Neural crest cell (in vitro differentiated cells): Measurements from ENCODE around the gene HOXC4. TPM values are rescaled to one million over a fixed set of nuclear protein-coding genes. Genes with fewer than 3 reads are reported as not detected.
"Not testable (repeated sequence)": the region's sequence is repeated elsewhere in the genome, so short reads cannot be mapped to it uniquely, and the experiment has no call there.

Experiments
- DNase-seq: peaks from one replicate; pipeline ENCODE4 v3.0.0; 2021; ENCODE audit warnings: low read depth, mixed read lengths, low spot score
- H3K27ac Mint-ChIP-seq: one replicate; pipeline ENCODE4 v1.8.0; 2021; ENCODE audit warnings: mild to moderate bottlenecking, mixed read lengths; ENCODE audit not compliant: unreplicated experiment
- H3K27me3 Mint-ChIP-seq: 2 replicates; pipeline ENCODE4 v1.8.0; 2021; ENCODE audit warnings: low read depth, mild to moderate bottlenecking, mixed read lengths
- H3K36me3 Mint-ChIP-seq: 2 replicates; pipeline ENCODE4 v1.8.0; 2021; ENCODE audit warnings: low read depth, mild to moderate bottlenecking, mixed read lengths
- H3K4me1 Mint-ChIP-seq: 2 replicates; pipeline ENCODE4 v1.8.0; 2021; ENCODE audit warnings: mixed read lengths
- H3K4me3 Mint-ChIP-seq: one replicate; pipeline ENCODE4 v1.8.0; 2021; ENCODE audit warnings: mild to moderate bottlenecking, mixed read lengths
- H3K9me3 Mint-ChIP-seq: 2 replicates; pipeline ENCODE4 v1.8.0; 2021; ENCODE audit warnings: mixed read lengths
- microRNA-seq: library from miRNA; unstranded; fragments of <30 nt; microRNA quantifications from one replicate; pipeline ENCODE4, GENCODE V29; 2020
- total RNA-seq: library from RNA; stranded (reverse); gene quantifications from 2 replicates; pipeline ENCODE4 v1.2.1, GENCODE V29; 2021

HOXC4 gene
- total RNA-seq, 1 donor from 2014 or later: 5.6 TPM

DNA sequence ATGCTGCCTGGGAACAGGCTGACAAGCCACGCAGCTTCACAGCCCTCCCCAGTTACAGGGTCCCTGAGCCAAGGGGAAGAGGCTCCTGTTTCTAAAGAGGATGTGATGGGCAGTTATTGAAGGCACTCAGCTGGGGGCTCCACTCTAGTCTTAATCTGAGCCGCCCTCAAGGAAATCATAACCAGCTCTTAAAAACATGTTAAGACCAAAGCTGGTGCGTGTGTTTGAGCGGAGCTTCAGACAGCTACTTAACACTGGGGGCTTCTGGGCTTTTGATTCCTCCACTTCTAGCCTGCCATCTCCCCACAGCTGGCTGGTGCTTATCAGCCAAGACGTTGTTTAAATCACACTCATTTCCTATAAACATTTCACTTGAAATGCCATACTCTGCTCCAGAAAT is 42.3 kb downstream of the HOXC4 start:
- H3K4me3 Mint-ChIP-seq, H3K36me3 Mint-ChIP-seq, H3K27ac Mint-ChIP-seq, DNase-seq, H3K9me3 Mint-ChIP-seq, H3K4me1 Mint-ChIP-seq: not testable (repeated sequence)
- peaks cover 93% of the 10 kb centered on the region for H3K27me3 Mint-ChIP-seq

DNA sequence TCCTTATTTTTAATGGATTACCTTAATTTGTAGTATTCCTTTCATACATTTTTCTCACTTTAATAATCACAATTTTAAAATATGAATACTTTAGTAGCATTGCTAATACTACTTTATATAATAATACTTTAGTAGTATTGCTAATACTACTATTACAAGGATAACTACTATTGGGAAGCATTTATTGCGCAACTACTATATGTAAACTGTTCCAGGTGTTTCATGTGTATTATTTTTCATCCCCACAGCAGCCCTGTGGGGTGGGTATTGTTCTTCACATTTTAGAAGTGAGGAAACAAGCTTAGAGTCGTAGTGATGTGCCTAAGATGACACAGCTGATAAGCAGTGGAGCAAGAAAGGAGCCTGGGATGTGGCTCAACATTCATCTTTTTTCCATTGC is 45.0 kb downstream of the HOXC4 start:
- H3K9me3 Mint-ChIP-seq, H3K27ac Mint-ChIP-seq, H3K36me3 Mint-ChIP-seq, DNase-seq, H3K4me1 Mint-ChIP-seq, H3K4me3 Mint-ChIP-seq: not testable (repeated sequence)
- peaks cover 92% of the 10 kb centered on the region for H3K27me3 Mint-ChIP-seq

DNA sequence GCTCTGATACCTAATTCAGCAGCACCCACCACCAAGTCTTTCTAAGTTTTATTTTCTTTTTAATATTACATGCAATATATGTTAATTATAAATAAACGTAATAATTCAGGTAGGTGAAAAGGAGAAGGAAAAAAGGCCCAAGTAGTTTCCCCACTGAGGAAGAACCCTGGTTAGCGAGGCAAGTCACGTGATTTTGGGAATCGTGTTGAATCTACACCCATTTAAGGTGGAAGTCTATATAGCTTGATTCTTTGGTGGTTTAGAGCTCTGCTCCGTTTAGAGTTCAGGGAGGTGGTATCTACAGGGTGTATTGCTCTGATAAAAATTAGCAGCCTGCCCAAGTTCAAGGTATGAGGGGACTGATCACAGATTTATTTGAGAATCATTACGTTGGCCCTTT is 47.0 kb downstream of the HOXC4 start:
- not testable (repeated sequence) for DNase-seq, H3K36me3 Mint-ChIP-seq, H3K9me3 Mint-ChIP-seq, H3K4me3 Mint-ChIP-seq, H3K4me1 Mint-ChIP-seq, H3K27ac Mint-ChIP-seq
- H3K27me3 Mint-ChIP-seq: peaks cover 92% of the 10 kb centered on the region

DNA sequence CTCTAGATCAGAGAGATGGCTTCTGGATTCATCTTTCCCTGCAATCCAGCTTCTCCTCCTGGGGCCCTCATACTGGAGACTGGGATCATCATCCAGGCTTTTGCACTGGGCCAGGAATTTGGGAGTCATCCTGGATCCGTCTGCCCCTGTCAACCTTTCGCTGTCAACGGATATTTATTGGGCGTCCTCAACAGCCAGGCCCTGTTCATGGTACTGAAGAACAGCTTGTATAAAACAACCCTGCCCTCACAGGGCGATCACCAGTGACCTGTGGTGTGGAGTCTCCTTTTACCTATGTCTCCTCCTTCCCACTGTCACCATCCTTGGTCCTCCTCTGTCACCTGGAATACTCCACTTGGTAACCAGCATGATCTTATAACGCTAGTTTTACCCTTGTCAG is 48.6 kb downstream of the HOXC4 start:
- H3K36me3 Mint-ChIP-seq, DNase-seq, H3K4me3 Mint-ChIP-seq, H3K4me1 Mint-ChIP-seq, H3K9me3 Mint-ChIP-seq, H3K27ac Mint-ChIP-seq: not testable (repeated sequence)
- H3K27me3 Mint-ChIP-seq: peaks cover 92% of the 10 kb centered on the region

DNA sequence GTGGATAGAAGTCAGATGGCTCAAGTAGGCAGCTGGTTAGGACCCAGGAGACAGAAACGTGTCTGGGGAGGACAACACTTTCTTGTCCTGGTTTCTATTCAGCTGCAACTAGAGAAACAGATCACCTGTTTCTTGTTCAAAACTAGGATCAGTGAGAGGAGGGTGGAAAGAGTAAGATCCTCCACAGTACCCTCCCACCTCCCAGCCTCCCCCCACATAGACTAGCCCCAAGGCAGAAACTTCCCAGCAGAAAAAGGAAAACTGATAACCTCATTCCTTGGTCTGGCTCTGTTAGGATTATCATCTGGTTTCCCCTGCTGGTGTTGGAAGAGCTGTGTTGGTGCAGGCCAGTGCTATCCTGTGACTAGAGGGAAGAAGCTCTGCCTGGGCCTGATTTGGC is 50.2 kb downstream of the HOXC4 start:
- not testable (repeated sequence) for H3K9me3 Mint-ChIP-seq, H3K27ac Mint-ChIP-seq, H3K36me3 Mint-ChIP-seq, DNase-seq, H3K4me1 Mint-ChIP-seq, H3K4me3 Mint-ChIP-seq
- H3K27me3 Mint-ChIP-seq: peaks cover 94% of the 10 kb centered on the region

Small RNA genes within 50 kb of the gene (microRNA-seq; reads per million reads assigned to microRNA genes)
- gene MIR615: 2,623 reads per million, percentile 88 among the genes with 10 or more reads in this experiment

Other genes with a start within 250 kb of the HOXC4 start
- not detected in 2 replicates for gene HOXC13, start 115.0 kb upstream of the HOXC4 start, total RNA-seq
- not detected in 2 replicates for gene HOXC12, start 98.9 kb upstream of the HOXC4 start, total RNA-seq
- not detected in 2 replicates for gene HOXC11, start 80.7 kb upstream of the HOXC4 start, total RNA-seq
- not detected in 2 replicates for gene HOTAIR, start 78.9 kb upstream of the HOXC4 start, total RNA-seq
- 1.8 TPM in 2 replicates for gene HOXC10, start 68.7 kb upstream of the HOXC4 start, total RNA-seq
- gene HOXC9, start 53.7 kb upstream of the HOXC4 start, total RNA-seq: 5.6 and 6.3 TPM in 2 replicates
- gene HOXC8, start 44.9 kb upstream of the HOXC4 start, total RNA-seq: 4.5 and 4.8 TPM in 2 replicates
- 10.7 and 11.0 TPM in 2 replicates for gene HOXC6, start 25.4 kb upstream of the HOXC4 start, total RNA-seq
- gene HOXC5, start 20.8 kb upstream of the HOXC4 start, total RNA-seq: 3.5 and 3.8 TPM in 2 replicates
- 36.9 and 38.6 TPM in 2 replicates for gene SMUG1, start 135.2 kb downstream of the HOXC4 start, total RNA-seq
- gene CBX5, start 226.3 kb downstream of the HOXC4 start, total RNA-seq: 369 and 401 TPM in 2 replicates
- gene HNRNPA1, start 226.9 kb downstream of the HOXC4 start, total RNA-seq: 3,205 and 3,261 TPM in 2 replicates
- 0.32 TPM in 1 of 2 replicates, not detected in the other for gene NFE2, start 247.2 kb downstream of the HOXC4 start, total RNA-seq